Measurements from ENCODE around the gene KCNQ2. TPM values are rescaled to one million over a fixed set of nuclear protein-coding genes. Genes with fewer than 3 reads are reported as not detected.

KCNQ2 gene
- total and polyA plus RNA-seq, 10 of the 15 experiments (the other 5 are each of a cell fraction or from before 2014, with no cell fraction given): 0.06 to 0.49 (median 0.26) TPM; not detected in 7

GRCh38 chr20:63434599-63435378, 37.7 kb downstream of the KCNQ2 start (continued):
- TF ChIP-seq ATF3 (IDR thresholded peaks at IDR 0.05; ENCODE audit: borderline replicate concordance, extremely low read depth, low read depth, low read length) (0 out of 2 replicates have a peak, but pooled peaks have one; percentile 27), STAT3 (IDR thresholded peaks at IDR 0.05; ENCODE audit: low read depth, low read length) (no peak), ESRRA (IDR thresholded peaks at IDR 0.05; ENCODE audit: low read length) (no peak), YY1 (IDR thresholded peaks at IDR 0.05; ENCODE audit: low read depth, low read length) (peak; percentile 78), MYC (IDR thresholded peaks at IDR 0.05; ENCODE audit: insufficient read depth, insufficient read length, insufficient replicate concordance, low read length, severe bottlenecking) (no peak), PAX8 (IDR thresholded peaks at IDR 0.05) (no peak)

- Histone ChIP-seq H3K4me2 (ENCODE audit: control insufficient read depth, insufficient read depth) (no peak overlapping the region), H3K27ac (ENCODE audit: control insufficient read depth, insufficient read depth) (no peak overlapping the region), H3K4me1 (ENCODE audit: control insufficient read depth, insufficient read depth, low read length) (no peaks in the 10 kb centered on the region; the same call in 1 of the 2 replicates), H2AFZ (ENCODE audit: control insufficient read depth, low read depth, low read length) (no peak overlapping the region), H3K9me3 (replicated peaks; ENCODE audit: control insufficient read depth, insufficient read depth, low read length) (no peaks in the 10 kb centered on the region; the same call in 2 of the 3 replicates), H3K36me3 (ENCODE audit: control insufficient read depth in 2 of 2, insufficient read depth in 2 of 2, low read length in 1 of 2) (no peaks in the 10 kb centered on the region), H4K20me1 (ENCODE audit: control insufficient read depth, insufficient read depth) (no peaks in the 10 kb centered on the region), H3K9ac (ENCODE audit: control insufficient read depth, insufficient read depth, low read length) (no peak overlapping the region), H3K4me3 (no peak overlapping the region), H3K27me3 (replicated peaks in 1 of 2; ENCODE audit: control insufficient read depth in 2 of 2, insufficient read depth in 2 of 2, low read length in 1 of 2) (no peaks in the 10 kb centered on the region), H3K79me2 (ENCODE audit: control insufficient read depth, insufficient read depth, low read length) (no peaks in the 10 kb centered on the region)
- BruUV-seq (replicated peaks): no TSS peak
- ATAC-seq (no peak), FAIRE-seq (no peak), DNase-seq (ENCODE audit: low read depth, low spot score) (no peak)
- ChIA-PET CTCF (interaction anchor here (1.0 kb wide), 1 partner anchor 104 kb away, joined by 3 read pairs; the partner anchor contains the start of gene PTK6), RAD21 (ENCODE audit: unreplicated experiment) (no interaction called here), SMC1A (ENCODE audit: uncharacterized antibody, unreplicated experiment) (no interaction called here), POLR2A (no interaction called here)
- intact Hi-C loops (cut with micrococcal nuclease; ENCODE audit: unreplicated experiment) (no loop called here), in situ Hi-C loops (cut with MboI) (no loop called here)
- 66% methylated on average over 35 of the region's 39 CpGs for WGBS (ENCODE audit: insufficient coverage, insufficient replicate concordance, low lambda C conversion rate, missing lambda C conversion rate)
- TF ChIP-seq ZNF207 (IDR thresholded peaks at IDR 0.05; ENCODE audit: borderline replicate concordance): no peak
- TF ChIP-seq YY1 (IDR thresholded peaks at IDR 0.05; ENCODE audit: low read depth, low read length): no peak
- TF ChIP-seq SREBF2 (IDR thresholded peaks at IDR 0.05; ENCODE audit: low read length): no peak
- no peak for TF ChIP-seq STAT1 (conservative IDR thresholded peaks at IDR 0.05)
- no peak for TF ChIP-seq FOXM1 (IDR thresholded peaks at IDR 0.05; ENCODE audit: low read depth, low read length)
- no peak for TF ChIP-seq PAX8 (IDR thresholded peaks at IDR 0.05)
- TF ChIP-seq, protein P1, sequence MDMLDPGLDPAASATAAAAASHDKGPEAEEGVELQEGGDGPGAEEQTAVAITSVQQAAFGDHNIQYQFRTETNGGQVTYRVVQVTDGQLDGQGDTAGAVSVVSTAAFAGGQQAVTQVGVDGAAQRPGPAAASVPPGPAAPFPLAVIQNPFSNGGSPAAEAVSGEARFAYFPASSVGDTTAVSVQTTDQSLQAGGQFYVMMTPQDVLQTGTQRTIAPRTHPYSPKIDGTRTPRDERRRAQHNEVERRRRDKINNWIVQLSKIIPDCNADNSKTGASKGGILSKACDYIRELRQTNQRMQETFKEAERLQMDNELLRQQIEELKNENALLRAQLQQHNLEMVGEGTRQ (IDR thresholded peaks at IDR 0.05; ENCODE audit: borderline replicate concordance, low read depth, low read length): no peak
- TF ChIP-seq, protein P2, sequence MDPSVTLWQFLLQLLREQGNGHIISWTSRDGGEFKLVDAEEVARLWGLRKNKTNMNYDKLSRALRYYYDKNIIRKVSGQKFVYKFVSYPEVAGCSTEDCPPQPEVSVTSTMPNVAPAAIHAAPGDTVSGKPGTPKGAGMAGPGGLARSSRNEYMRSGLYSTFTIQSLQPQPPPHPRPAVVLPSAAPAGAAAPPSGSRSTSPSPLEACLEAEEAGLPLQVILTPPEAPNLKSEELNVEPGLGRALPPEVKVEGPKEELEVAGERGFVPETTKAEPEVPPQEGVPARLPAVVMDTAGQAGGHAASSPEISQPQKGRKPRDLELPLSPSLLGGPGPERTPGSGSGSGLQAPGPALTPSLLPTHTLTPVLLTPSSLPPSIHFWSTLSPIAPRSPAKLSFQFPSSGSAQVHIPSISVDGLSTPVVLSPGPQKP (IDR thresholded peaks at IDR 0.05; ENCODE audit: low read depth, low read length): no peak
- TF ChIP-seq, protein P3, sequence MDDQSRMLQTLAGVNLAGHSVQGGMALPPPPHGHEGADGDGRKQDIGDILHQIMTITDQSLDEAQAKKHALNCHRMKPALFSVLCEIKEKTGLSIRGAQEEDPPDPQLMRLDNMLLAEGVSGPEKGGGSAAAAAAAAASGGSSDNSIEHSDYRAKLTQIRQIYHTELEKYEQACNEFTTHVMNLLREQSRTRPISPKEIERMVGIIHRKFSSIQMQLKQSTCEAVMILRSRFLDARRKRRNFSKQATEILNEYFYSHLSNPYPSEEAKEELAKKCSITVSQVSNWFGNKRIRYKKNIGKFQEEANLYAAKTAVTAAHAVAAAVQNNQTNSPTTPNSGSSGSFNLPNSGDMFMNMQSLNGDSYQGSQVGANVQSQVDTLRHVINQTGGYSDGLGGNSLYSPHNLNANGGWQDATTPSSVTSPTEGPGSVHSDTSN (IDR thresholded peaks at IDR 0.05; ENCODE audit: insufficient replicate concordance, low read depth, low read length): no peak
- no peak for TF ChIP-seq NR2F1 (conservative IDR thresholded peaks at IDR 0.05)
- no peak for TF ChIP-seq NRF1 (conservative IDR thresholded peaks at IDR 0.05; ENCODE audit: low read depth, low read length)
- TF ChIP-seq SMAD1 (IDR thresholded peaks at IDR 0.05; ENCODE audit: low read depth, partially characterized antibody): no peak
Observed at GRCh38 chr20:63433756-63434531, 38.5 kb downstream of the KCNQ2 start.
